HG02610 (cell line): ENCODE measurements around the gene WFDC10A.
"Not testable (repeated sequence)": the region's sequence is repeated elsewhere in the genome, so short reads cannot be mapped to it uniquely, and the experiment has no call there.

ENCODE experiments used
- ATAC-seq: cut with Tn5 transposase; IDR thresholded peaks from one replicate; pipeline ENCODE4 v1.9.1; 2021; ENCODE audit warnings: mild to moderate bottlenecking, moderate library complexity; ENCODE audit not compliant: unreplicated experiment

WFDC10A gene

GRCh38 chr20:45629496-45630100, at the start of gene WFDC10A:
Gene WFDC10A (plus strand): TSS chr20:45629739. CDS start chr20:45629814, 75 bp downstream.
- peak; percentile 59 for ATAC-seq

DNA sequence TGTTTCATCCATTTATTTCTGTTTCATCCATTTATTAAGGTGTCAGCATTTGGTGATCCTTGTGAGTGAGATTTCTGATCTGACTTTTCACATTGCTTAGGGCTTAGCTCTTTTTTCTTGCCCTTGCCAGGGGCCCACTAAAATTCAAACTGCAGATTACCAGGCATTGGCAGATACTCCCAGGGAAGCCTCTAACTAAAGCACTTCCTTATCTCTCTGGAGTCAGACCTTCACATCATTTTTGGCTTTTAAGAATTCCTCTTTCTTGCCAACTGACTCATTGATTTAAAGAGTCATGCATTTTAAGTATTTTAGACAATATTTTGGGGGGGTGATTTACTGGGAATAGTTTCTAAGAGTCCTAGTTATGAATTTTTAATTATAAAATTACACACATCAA, 47.8 kb upstream of the WFDC10A start:
- no peak for ATAC-seq

DNA sequence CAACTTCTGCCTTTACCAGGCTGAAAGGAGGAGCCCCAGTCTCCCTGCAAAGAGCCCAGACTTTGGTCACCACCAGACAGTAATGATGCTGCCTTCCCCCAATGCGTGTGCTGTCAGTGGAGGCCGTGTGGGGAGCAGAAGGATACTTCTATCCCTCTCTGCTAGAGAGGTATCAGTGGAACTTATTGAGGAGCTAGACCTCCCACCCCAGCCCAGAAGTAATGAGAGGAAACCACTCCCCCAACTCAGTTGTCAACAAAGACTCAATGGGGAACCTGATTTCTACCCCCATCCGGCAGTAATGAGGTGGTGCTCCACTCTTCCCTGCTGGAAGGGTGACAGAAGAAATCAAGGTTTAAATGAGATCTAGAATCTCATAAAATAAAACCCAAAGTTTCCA, 46.0 kb upstream of the WFDC10A start:
- ATAC-seq = no peak

GRCh38 chr20:45584294-45584693, 45.2 kb upstream of the WFDC10A start:
- ATAC-seq = not testable (repeated sequence)

DNA sequence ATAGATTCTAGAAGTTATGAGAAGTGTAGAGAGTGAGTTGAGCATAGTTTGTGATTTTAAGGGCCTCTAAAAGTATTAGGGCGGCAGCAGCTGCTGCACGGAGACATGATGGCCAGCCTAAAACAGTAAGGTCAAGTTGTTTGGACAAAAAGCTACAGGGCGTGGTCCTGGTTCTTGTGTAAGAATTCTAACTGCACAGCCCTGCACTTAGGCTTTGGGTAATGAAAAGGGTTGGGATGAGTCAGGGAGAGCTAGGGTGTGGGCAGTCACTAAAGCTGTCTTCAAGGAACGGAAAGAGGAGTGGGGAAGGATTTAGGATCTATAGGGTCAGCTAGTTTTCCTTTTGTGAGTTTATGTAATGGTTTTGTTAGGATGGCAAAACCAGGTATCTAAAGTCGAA, 43.6 kb upstream of the WFDC10A start:
- ATAC-seq = not testable (repeated sequence)

GRCh38 chr20:45588800-45589199, 40.7 kb upstream of the WFDC10A start:
- no peak for ATAC-seq

DNA sequence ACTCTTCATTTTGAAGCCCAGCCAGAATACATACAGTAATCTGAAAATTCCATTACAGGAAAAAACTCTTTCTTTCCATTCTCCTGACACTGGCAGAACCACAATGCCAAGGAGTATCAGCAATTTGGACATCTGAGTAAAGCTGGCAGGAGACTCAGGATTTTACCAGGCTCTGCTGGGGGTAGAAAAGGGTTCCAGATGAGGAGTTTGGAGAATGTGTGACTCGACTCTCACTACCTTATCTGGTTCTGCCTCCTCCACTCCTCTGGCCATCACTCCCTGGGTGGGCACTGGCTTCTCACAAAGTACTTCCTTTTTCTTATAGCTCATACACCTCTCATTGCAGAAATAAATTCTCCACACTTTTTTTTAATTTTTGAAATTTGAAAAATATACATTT, 39.8 kb upstream of the WFDC10A start:
- ATAC-seq = no peak

DNA sequence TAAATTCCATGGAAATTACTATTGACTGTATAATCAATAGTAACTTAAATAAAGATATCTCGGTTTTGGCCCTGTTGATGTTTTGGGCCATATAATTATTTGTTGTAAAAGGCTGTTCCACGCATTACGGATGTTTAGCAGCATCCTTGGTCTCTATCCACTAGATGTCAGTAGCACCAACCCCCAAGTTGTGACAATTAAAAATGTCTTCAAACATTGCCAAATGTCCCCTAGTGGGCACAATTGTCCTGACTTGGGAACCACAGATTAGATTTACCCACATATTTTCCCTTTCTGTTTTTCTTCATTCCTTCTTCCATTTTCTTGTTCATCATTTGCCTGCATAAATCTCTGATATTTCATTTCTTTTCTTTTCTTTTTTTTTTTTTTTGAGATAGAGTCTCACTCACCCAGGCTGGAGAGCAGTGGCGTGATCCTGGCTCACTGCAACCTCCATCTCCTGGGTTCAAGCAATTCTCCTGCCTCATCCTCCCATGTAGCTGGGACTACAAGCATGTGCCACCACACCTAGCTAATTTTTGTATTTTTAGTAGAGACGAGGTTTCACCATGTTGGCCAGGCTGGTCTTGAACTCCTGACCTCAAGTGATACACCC, 36.9 kb upstream of the WFDC10A start:
- no peak for ATAC-seq

DNA sequence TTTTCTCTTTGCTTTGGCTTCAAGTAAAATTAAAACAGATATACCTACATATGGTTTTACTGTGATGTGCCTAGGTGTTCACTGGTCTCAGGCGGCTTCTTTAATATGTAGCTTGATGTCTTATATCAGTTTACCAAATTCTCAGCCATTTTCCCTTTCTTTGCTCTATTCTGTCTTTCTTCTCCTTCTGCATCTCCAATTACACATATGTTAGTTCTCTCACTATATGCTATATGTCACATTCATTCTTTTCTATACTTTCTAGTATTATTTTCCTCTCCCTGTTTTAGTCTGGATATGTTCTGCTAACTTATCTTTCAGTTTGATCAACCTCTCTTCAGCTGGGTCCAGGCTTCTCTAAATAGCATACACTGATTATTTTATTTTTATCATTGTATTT, 36.0 kb upstream of the WFDC10A start:
- ATAC-seq = no peak

- ATAC-seq = no peak
These were observed 34.3 kb upstream of the WFDC10A start for GRCh38 chr20:45595235-45595634.

DNA sequence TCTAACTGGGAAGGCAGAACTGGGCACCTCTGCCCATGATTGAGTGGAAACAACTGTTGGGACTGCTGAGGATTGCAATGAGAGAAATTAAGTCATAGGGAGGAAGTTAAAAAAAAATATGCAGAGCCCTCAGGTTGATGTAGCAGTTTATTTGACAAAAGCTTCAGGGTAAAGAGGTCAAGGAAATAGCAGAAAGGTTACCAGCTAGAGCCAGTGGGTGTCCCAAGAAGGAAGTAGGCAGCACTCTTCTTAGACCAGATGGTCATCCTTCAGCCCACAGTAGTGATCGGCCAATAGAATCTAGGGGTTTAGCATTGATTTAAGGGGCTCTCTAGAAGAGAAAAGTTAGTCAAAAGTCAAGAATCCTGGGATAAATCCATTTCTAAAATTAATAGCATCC, 21.7 kb upstream of the WFDC10A start:
- ATAC-seq = no peak

GRCh38 chr20:45611054-45611453, 18.5 kb upstream of the WFDC10A start:
- ATAC-seq = no peak

GRCh38 chr20:45612314-45612713, 17.2 kb upstream of the WFDC10A start:
- ATAC-seq = no peak

DNA sequence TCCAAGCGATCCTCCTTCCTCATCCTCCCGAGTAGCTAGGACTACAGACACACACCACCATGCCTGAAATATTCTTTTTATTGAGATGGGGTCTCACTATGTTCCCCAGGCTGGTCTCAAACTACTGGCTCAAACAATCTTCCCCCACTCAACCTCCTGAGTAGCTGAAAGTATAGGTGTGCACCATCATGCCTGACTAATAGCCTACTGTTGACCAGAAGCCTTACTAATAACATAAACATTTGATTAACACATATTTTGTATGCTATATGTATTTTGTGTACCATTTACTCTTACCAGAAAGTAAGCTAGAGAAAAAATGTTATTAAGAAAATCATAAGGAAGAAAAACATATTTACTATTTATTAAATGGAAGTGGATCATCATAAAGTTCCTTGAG, 11.9 kb upstream of the WFDC10A start:
- no peak for ATAC-seq

DNA sequence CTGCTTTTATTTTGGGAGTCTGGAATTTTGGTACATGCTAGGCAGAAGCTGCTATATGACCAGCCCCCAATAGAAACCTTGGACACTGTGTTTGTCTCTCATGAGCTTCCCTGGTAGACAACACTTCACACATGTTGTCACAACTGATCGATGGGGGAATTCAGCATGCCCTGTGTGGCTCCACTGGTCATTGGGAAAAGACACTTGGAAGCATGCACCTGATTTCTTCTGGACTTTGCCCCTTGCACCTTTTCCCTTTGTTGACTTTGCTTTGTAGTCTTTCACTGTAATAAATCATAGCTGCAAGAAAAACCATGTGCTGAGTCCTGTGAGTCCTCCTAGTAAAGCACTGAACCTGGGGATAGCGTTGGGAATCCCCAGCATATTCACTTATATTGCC, 7.9 kb upstream of the WFDC10A start:
- no peak for ATAC-seq

GRCh38 chr20:45626540-45626939, 3.0 kb upstream of the WFDC10A start:
- no peak for ATAC-seq

GRCh38 chr20:45630371-45630770, 832 bp downstream of the WFDC10A start:
- ATAC-seq = no peak

DNA sequence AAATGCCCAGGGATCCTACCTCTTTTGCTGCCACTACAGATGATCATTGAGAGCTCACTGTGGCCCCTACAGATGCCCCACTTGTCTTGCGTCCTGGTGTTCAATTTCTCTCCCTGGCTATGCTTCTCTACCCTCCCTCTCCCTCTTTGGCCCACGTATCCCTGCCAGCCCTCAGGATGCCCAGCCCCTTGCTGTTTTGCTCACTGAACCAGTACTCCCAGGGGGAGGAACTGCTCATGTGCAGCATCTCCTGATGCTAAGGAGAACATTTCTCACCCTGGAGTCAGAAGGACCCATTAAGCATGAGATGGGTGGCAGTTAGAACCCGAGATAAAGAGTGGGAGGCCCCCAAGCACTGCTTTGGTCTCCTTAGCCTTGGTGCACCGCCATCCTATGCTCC, 1.6 kb downstream of the WFDC10A start, which contains the start of gene WFDC9:
Gene WFDC9, minus strand, starts transcription at position 101 of the 400 bp plus-strand sequence. CDS start 21,103 bp downstream, outside the sequence.
- no peak for ATAC-seq

DNA sequence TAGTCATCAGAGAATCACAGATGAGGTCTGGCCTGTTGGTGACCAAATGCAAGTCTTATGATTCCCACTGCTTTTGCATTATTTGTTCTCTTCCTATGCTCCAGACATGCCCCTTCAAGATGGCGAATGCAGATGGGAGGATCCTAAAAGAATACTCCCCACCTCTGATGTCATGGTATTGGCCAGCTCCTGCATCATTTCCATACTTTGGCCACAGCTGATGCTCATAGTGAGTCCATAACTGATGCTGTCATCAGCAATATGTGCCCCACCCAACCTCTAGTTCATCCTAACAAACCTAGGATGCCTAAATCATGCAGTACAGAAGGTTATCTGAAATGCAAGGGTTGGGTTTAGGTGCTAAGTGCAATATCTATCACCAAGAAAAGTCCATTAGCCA, 7.0 kb downstream of the WFDC10A start:
- ATAC-seq = no peak

DNA sequence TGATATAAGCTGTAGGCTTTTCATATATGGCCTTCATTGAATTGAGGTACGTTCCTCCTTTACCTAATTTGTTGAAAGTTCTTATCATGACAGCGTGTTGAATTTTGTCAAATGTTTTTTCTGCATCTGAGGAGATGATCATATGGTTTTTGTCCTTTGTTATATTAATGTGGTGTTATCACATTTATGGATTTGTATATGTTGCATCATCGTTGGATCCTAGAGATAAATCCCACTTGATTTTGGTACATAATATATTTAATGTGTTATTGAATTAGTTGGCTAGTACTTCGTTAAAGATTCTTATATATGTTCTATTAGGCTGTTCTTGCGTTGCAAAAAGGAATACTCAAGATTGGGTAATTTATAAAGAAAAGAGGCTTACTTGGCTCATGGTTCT, 10.1 kb downstream of the WFDC10A start:
- no peak for ATAC-seq

DNA sequence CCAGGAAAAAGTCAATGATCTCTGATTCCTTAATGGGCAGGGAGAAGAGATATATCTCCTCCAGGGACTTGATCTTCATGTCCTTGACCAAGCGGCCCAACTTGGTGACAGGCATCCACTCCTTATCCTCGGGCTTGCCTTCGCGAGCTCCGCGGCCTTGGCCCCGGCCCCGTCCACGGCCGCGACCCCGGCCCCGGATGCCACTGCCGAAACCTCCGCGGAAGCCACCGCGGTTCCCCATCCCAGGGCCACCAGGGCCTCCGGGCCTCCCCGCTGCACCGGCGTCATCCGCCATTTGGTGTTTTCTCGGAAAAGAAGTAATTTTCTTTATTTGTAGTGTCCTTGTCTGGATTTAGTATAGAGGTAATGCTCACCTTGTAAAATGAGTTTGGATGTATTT, 11.5 kb downstream of the WFDC10A start:
- not testable (repeated sequence) for ATAC-seq

GRCh38 chr20:45645869-45646268, 16.3 kb downstream of the WFDC10A start:
- not testable (repeated sequence) for ATAC-seq

GRCh38 chr20:45646875-45647274, 17.3 kb downstream of the WFDC10A start:
- no peak for ATAC-seq
